ENCODE data around the gene PAX8. TPM values are rescaled to one million over a fixed set of nuclear protein-coding genes. Genes with fewer than 3 reads are reported as not detected.
"Not testable (repeated sequence)": the region's sequence is repeated elsewhere in the genome, so short reads cannot be mapped to it uniquely, and the experiment has no call there.

The PAX8 gene
- total RNA-seq, 2 donors from 2014 or later, result 0.19 to 3.6 TPM

DNA sequence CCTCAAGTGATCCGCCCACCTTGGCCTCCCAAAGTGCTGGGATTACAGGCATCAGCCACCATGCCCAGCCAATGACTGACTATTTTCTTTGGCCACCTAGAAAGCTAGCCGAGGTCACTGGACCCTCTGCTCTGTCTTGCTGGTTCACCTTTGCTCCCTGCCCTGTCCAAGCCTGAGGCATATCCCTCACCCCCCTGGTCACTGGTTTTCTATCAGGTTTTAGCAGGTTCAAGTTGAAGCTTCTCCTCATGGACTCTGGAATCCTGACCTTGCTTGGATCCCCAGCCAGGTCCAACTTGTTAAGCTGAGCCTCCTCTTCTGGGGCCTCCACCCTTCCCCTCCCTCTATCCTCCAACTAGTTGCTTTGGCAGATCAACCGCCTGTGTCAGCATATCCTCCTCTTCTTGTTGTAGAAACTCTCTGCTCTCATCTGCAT, 33.4 kb downstream of the PAX8 start:
- intact Hi-C loops (cut with DNase I), result loop anchor here (5.0 kb wide), 2 partner anchors 43 to 127 kb away; no protein-coding TSS in a partner anchor
- DNase-seq (ENCODE audit: low spot score), result no peak

GRCh38 chr2:113242327-113242726, 36.4 kb downstream of the PAX8 start:
- DNase-seq (ENCODE audit: low spot score), result no peak
- intact Hi-C loops (cut with DNase I), result no loop called here

GRCh38 chr2:113240915-113241911, 37.5 kb downstream of the PAX8 start:
- DNase-seq (ENCODE audit: low spot score), result peak; percentile 91
- intact Hi-C loops (cut with DNase I), result no loop called here

DNA sequence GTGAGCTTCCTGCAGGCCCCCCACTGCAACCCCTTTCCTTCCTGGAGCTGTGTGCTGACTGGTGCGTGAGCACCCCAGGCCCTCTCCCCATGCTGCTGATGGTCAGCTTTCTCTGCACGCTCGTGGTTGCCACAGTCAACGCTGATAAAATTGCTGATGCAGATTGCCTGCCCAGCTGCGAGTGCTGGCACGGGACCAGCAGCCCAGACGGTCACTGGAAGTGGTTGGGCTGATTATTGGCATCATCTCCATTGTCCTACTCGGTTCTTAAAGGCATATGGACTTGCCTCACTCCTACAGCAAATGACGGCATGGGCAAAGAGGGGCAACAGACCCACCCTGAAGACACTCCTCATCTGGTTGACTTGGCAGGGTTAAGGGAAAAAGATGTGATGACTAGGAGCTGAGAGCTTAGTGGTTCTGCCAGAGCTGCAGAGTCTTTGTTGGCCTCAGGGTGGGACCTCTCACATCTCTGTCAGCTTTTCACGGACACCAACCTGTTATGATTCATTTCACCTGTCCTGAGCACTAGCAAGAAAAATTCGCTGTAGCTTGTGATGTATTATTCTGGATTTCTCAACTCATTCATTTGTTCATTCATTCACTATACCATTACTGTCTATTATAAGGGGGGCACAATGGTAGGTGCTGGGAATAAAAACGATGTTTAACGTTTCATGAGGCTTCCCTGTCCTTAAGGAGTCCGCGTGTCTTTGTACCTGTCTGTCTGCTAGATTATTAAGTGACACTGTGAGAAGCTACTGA, 38.4 kb downstream of the PAX8 start:
- intact Hi-C loops (cut with DNase I), result no loop called here
- peak; percentile 97 for DNase-seq (ENCODE audit: low spot score)

- no peak for DNase-seq (ENCODE audit: low spot score)
These were observed 39.6 kb downstream of the PAX8 start for GRCh38 chr2:113238871-113239839.

DNA sequence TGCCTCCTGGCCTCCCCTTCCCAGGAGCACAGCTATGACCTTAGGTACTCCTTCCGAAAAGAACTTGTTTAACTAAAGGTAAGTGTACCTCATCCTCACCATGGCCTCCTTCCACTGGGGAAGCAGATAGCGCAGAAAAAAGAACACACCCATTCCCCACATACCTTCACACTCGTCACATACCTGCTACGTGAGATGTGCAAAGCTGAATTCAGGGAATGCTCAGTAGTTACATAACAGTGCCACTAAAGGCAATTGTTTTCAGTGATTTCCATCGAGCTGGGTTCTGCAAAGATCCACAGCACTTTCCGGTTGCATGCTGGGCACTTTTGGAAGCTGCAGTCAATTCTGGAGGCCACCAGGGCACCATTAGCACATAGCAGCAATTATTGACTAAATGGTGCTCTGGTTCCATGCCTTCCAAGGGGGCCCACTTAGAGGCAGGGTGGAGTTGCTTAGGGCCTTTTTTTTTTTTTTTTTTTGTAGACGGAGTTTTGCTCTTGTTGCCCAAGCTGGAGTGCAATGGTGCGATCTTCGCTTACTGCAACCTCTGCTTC, 41.0 kb downstream of the PAX8 start:
- intact Hi-C loops (cut with DNase I), result no loop called here

More at GRCh38 chr2:113238871-113239839, 39.6 kb downstream of the PAX8 start:
- intact Hi-C loops (cut with DNase I), result no loop called here

DNA sequence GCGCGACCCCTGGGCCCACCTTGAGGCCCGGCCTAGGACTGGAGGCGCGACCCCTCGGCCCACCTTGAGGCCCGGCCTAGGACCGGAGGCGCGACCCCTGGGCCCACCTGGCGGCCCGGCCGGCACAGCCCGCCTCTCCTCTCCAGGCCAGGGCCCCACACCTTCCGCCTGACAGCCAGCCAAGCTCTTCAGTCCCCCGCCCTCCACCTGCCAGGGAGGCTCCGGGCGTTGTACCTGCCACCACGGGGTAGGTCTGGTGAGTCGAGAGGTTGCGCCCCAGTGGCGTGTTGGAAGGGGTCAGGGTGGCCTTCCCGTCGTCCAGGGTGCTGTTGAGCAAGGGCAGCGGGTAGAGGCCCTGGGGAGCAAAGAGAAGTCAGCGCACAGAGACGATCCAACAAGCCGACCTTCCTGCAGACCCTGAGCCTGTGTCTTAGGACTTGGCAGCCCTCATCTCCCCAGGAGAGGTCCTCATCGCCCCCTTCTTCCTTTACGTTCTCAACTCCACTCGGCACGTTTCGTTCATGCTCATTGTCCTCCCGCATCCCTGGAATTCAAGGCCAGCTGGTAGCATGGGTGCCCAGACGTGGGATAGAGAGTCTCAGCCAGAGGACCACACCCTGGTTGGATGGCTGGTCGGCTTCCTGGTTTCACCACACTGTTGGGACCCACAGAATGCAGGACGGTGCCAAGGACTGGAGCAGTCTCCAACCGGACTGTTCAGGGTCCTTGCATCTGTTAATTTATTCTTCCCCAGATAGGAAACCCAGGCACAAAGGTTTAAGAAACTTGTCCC, 42.2 kb downstream of the PAX8 start:
- DNase-seq (ENCODE audit: low spot score), result no peak
- intact Hi-C loops (cut with DNase I), result no loop called here

More for the DNA sequence above, 41.0 kb downstream of the PAX8 start:
- DNase-seq (ENCODE audit: low spot score), result no peak

GRCh38 chr2:113235347-113236226, 43.1 kb downstream of the PAX8 start:
- intact Hi-C loops (cut with DNase I), result not testable (repeated sequence)

GRCh38 chr2:113234721-113235346, 43.9 kb downstream of the PAX8 start:
- DNase-seq (ENCODE audit: low spot score), result no peak

More at GRCh38 chr2:113235347-113236226, 43.1 kb downstream of the PAX8 start:
- peak; percentile 91 for DNase-seq (ENCODE audit: low spot score)

DNA sequence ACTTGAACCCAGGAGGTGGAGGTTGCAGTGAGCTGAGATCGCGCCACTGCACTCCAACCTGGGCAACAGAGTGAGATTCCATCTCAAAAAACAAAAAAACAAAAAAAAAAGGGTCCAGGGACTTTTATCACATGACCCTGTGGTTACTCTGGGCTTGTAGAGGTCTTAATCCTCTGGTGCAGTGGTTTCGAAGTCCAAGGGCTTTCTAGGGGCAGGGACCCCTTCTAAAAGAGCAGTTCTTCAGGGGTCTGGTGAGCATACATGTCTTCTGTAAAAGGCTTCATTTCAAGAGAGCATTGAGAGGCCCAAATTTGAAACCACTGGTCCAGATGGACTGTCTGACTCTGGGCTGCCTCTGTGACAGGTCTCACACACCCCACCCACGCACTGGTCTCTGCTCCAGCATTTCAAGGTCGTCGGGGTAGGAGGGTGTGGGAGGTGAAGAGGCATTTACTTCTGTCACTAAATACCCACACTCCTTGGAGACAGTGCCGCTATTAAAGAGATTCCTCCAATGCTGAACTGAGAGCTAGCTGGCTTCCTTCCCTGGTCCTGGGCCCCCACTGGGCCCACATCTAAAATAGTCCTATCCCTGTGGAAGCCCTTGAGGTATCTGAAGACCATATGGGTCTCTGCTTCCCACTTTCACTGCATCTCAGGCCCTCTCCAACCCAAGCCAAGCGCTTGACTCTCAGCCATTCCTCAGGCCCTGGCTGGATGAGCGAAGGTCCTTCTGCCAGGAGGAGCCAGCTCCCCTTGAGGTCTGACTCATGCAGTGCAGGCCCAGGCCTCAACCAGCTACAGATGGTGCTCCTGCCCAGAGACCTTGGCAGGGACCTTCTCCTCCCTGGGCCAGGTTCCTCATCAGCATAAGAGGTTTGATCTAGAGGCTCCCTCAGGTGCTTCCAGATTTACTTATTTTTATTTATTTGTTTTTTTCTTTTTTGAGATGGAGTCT, 44.8 kb downstream of the PAX8 start:
- intact Hi-C loops (cut with DNase I), result no loop called here
- DNase-seq (ENCODE audit: low spot score), result no peak

More at GRCh38 chr2:113234721-113235346, 43.9 kb downstream of the PAX8 start:
- intact Hi-C loops (cut with DNase I), result no loop called here

GRCh38 chr2:113232740-113233139, 46.0 kb downstream of the PAX8 start:
- intact Hi-C loops (cut with DNase I), result no loop called here
- DNase-seq (ENCODE audit: low spot score), result no peak

DNA sequence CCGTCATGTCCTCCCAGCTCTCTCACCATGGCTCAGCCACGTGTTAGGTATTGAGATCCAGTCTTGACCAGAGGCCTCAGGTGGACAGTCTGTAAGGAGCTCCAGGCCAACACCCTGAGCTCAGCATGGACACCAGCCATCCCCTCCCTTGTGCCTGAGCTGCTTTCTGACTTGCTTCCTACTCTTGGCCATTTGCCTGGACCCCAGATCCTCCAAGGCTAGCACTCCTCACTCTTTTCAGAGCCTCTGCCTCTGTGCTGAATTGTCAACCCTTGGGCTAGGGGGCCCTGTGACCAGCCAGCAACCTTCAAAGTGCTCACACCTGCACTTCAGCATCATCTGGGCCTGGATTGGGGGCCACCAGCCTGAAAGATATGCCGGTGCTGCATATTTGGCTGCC, 46.6 kb downstream of the PAX8 start:
- intact Hi-C loops (cut with DNase I), result no loop called here
- DNase-seq (ENCODE audit: low spot score), result no peak

DNA sequence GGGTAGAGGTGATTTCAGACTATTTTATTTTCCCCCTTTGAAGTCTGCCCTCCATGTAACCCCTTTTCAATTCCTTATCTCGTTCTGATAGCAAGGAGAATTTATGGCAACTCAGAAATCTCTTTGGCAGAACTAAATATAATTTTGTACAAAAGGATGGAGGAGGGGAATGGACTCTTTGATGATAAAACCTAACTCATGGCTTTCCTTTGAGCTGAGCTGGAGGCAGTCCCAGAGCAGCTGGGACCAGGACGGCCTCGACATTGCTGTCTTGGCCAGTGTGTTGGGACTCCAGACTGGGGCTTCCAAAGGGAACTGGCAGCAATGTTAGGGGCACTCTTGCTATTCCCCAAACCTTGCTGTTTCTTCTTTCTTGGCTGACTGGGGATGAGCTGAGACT, 47.7 kb downstream of the PAX8 start:
- intact Hi-C loops (cut with DNase I), result no loop called here
- DNase-seq (ENCODE audit: low spot score), result no peak

GRCh38 chr2:113230531-113230930, 48.2 kb downstream of the PAX8 start:
- intact Hi-C loops (cut with DNase I), result no loop called here
- DNase-seq (ENCODE audit: low spot score), result no peak

- DNase-seq (ENCODE audit: low spot score), result no peak
- intact Hi-C loops (cut with DNase I), result no loop called here
These were observed 48.9 kb downstream of the PAX8 start for GRCh38 chr2:113229795-113230194.
